T-helper 1 cell (primary cell): ENCODE measurements around the gene CEP63.

Experiments
- DNase-seq, 5 donors: peaks; one replicate each; pipeline ENCODE4 v3.0.0-alpha.2; 2012 to 2020
- total RNA-seq, 4 donors: gene quantifications; one replicate each; lab custom pipeline; 2026; lab: John Stamatoyannopoulos, UW

CEP63 gene
- 8.6 to 15.3 (median 10.0) reads per million in 4 donors for total RNA-seq

DNA sequence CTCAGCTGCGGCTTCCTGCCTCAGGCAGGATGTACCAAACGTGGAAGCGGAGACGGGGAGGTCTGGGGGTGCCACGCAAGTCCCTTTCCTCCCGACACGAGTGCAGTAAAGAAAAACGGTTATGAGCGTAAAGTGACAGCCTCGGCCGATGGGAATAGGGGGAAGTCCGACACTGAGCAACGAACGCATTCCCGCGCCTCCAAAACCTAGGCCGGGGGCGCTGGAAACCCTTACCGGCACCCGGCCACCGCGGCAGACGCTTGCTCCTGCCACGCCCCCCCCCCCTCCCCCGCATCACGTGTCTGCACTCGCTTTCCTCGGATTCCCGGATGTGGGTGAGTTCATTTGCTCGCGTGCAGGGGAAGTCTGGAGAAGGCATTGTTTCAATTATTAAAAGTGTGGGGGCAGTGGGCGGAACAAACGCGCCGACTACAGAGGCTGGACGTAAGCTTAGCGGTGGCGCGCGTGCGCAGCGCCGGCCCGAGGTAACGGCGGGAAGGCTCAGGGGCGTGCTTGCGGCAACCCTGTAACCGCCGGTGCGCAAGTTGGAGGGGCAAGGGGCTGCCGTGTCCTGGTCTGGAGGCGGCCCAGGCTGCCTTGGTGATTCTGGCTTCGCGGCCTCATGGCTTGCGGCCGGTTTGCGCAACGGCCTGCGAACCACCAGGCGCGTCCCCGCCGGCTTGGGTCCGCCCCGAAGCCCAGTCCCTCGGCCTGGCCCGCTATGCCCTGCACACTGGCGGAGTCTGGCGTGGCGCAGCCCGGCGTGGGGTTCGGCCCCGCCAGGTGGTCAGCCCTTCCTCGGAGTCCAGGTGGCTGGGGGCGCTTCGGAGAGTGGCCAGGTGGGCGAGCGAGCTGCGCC lies at the start of gene CEP63, which contains the start of gene ANAPC13:
CEP63 (plus strand) TSS at position 340 of the 859 bp plus-strand sequence. CDS start 9,264 bp downstream, outside the sequence.
ANAPC13 (minus strand) TSS at position 268 of the 859 bp plus-strand sequence. CDS start 3,081 bp downstream, outside the sequence.
- peak; percentile 86 to 98 (median 91) for DNase-seq

DNA sequence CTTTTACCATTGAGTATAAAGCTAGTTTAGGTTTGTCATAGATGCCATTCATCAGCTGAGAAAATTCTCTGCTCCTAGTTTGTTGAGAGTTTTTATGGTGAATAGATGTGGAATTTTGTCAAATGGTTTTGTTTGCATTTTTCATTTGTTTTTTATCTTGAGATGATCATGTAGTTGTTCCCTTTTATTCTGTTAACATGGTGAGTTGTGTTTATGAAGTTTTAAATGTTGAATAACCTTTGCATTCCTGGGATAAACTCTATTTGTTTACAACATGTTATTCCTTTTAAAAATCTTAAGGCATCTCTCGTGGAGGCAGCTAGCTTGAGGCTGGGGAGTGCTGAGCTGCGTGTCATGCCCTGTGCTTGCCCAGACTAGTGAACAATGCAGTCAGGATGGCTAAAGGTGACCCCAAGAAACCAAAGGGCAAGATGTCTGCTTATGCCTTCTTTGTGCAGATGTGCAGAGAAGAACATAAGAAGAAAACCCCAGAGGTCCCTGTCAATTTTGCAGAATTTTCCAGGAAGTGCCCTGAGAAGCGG lies 48.6 kb upstream of the CEP63 start:
- no peak for DNase-seq

DNA sequence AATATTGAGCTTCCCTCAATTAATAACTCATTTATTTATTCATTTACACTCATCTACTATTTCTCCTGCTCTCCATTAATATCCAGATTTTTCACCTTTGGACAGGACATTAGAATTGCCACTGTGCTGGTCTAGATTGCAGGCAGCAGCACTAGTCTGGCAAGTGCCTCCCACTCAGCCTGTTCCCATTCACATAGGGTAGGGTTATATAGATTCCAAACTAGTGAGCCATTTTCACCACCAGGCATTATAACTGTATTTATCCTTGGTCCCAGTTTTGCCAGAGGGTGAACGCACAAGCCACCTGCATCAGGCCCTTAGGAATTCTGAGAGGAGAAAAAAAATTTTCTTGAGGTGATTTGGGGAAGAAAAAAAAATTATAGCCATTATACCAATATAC lies 44.5 kb upstream of the CEP63 start:
- DNase-seq = no peak

DNA sequence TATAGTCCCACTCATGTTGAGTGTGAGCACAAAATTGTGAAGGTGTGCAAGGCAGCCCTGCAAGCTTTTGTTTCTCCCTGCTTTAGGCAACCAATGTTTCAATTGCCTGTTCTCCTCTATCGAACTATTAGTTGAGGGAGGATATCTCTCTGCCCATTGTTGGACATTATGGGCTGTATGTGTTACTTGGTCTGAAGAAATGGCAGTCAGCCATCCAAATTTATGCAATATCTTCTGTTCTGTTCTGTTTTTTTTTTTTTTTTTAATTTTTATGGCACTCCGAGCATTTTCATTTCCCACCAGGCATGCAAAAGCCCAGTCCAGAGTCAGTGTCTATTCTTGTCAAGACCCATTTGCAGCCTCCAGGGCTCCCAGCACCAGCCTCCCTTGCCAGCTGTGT lies 44.0 kb upstream of the CEP63 start:
- no peak for DNase-seq

DNA sequence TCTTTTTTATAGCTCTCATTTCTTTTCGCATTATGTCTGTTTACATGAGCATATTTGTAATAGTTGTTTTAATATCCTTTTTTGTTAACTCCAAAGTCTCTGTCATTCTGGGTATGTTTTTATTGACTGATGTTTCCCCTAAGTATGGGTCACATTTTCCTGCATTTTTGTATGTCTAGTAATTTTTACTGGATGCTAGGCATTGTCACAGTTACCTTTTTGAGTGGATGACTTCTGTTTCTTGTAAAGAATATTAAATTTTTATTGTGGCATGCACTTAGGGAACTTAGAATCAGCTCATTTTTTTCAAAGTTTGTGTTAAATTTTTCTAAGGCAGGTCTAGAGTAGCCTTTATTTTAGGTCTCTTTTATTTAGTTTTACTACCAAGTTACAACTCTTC lies 40.8 kb upstream of the CEP63 start:
- no peak for DNase-seq

DNA sequence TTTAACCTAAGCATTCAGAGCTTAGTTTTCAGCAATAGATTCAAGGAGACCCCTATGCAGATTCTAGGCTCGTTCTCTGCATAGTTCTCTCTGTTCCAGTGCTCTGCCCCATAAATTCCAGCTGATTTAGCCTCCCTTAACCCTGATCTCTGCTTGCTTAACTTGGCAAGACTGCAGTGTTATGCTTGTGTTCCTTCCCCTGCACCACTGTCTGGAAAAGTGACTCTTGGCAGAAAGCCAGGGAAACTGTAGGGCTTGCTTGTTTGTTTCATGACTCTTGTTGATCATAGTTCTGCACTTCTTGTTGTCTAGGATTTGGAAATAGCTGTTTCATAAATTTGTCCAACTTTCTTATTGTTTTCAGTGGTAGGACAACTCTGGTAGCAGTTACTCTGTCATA lies 40.2 kb upstream of the CEP63 start:
- no peak for DNase-seq

DNA sequence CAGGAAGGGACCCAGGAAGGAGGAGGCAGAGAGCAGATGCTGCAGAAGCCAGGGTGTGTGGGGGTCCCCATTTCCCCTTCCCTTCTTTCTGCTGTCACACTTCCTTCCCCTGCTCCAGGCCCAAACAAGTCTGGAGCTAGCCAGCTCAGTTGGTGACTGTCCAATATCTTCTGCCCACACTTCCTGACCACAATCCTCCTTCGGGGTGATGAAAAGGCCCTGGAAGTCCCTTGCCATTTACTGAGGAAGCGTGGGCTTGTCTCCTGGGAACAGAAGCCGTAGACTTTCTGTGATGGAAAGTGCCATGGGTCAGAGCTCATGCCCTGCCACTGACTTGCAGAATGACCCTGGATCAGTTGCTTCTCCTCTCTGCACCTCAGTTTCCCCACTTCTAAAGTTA lies 39.1 kb upstream of the CEP63 start:
- no peak for DNase-seq

DNA sequence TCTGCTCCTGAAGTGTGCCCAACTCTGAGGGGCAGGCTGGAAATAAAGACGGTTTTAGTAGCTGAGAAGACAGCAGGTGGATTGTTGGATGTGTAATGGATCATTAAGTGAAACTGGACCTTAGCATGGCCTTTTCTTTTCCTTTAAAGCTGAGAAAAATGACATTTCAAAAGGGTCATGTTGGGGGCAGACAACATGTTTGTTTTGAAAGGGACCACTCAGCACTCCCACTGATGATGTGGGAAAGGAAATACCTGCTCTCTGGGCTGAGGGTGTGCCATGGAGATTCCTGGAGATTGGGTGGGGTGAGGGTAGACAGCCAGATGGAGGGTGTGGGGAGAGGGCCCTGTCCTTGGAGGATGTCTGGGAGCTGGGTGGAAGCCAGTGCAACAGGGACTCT lies 38.5 kb upstream of the CEP63 start:
- no peak for DNase-seq

DNA sequence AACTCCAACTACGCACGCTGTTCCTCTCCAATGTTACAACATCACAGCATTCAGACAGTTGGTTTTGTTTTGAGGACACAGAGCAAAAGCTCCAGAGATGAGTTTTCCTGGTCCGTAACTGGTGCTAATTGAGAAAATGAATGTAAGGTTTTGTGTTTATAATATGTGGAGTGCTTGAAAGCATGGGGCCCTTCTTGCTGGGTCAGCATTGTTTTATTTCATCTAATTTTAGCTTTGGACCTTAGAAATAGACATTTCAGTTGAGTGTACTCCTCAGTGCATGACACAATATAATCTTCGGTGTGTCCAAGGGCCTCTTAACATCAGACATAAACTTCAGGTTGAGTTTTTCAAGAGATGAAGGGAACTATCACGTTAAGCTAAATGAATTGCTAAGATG lies 37.2 kb upstream of the CEP63 start:
- DNase-seq = no peak

DNA sequence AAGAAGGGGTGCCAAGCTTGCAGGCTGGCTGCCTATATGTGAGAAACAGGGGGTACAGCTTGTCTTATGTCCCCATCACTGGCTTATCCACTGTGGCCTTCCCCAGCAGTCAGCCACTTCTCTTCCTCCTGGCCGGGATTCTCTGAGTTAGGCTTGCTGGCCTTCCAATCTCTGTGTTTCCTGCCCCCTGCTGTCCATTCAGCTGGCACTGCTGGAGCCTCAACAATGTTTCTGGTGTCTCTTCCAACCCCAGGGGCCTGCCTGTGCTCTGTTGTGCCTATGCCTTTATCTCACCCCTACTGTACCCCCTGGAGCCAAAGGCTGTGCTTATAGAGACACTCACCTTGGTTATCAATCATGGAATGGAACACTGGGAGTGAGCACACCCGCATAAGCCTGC lies 36.6 kb upstream of the CEP63 start:
- DNase-seq = no peak

DNA sequence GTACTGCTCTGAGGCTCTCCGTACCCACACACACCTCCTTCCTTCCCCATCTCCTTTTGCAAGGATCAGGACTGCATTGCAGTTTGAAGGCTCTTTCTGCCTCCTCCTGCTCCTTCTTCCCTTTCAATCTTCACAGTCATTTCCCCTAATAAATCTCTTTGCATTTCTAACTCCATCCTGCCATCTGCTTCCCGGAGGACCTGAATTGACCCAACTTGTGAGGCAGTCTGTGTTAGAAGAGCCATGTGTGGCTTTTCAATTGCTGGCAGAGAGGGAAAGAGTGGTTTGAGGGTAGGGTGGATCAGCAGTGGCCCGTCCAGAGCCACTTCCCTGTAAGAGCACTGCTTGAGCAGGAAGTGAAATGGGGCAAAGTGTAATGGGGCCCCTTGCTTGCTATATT lies 35.9 kb upstream of the CEP63 start:
- no peak for DNase-seq

DNA sequence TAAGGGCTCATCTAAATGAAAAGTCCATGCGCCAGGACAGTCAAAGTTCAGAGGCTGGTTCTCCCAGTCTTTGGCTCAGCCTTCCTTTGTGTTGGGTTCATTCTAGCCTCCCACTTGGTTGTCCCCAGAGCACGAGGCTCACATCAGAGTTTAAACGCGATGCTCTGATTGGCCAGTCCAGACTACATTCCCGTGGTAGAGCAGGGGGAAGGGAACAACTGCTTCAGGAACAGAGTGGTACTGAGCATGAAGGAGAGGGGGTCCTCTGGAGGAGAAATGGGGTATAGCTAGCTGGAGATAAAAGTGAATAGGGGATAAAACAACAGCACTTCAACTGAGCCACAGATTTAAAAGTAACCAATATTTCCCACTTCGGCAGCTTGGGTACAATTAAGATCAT lies 32.2 kb upstream of the CEP63 start:
- no peak for DNase-seq

DNA sequence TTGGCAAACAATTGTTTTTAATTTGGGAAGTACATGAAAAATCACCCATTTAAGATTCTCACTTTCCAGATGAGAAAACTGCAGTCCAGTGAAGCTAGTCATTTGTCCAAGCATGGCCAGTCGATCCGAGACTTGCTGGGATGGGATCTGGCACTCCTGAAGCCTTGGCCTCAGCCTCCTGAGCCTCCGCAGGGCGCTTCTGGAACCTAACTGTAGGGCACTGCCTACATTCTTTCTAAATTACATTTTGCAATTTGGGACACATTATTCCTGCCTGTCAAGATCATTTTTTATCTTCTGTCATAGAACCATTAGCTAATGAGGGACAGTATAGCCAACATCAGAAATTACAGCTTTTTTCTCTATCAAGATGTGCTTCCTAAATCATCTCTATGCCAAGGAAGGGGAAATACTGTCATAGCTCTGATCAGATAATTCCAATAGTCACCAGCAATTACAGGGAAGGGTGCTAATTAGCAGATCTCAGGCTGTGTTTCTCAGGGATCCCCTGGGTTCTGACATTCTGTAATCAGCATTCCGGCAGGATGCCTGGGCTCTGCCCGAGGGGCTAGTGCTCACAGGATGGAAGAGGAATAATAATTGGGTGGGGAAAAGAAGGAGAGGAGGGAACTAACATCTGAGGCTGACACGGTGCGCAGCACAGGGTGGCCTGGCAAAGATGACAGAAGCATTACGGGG lies 28.3 kb upstream of the CEP63 start:
- DNase-seq = no peak

DNA sequence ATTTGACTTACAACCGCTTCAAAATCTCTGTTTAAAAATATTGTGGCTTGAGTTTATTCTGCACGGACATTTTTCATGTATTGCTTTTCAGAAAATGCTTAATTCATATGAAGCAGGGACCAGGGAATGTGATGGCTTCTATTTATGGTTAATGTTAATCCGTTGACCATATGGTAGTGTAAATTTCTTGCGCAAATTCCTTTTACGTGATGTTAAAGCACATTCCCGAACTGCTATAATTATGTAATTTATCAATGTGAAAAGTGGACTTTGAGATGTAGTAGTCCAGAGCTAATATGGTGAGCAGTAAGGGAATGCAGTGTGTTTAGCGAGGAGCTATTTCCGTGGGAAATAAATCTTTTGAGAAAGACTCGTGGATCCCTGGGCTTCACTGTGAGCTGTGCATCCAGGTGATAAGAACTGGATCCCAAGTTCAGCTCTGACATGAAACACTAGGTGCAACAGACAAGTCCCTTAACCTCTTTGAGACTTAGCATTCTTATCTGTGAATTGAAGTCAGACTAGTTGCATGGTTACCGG lies 27.4 kb upstream of the CEP63 start:
- no peak for DNase-seq

DNA sequence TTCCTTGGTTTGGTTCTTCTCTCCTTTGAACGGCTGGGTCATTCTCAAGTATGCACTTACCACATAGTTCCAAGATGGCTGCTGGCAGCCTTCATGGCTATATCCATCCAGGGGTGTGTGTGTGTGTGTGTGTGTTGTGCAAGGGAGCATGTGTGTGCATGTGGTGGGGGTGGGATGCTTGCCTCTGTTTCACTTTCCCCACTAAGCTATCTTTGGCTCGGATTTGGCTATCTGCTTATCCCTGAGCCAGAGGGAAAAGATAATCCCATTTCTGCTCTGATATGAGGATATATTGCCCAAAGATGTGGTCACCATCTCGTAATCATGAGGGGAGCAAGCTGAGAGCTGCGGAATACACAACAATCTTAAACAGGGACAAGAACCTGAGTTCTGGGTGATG lies 26.3 kb upstream of the CEP63 start:
- no peak for DNase-seq

DNA sequence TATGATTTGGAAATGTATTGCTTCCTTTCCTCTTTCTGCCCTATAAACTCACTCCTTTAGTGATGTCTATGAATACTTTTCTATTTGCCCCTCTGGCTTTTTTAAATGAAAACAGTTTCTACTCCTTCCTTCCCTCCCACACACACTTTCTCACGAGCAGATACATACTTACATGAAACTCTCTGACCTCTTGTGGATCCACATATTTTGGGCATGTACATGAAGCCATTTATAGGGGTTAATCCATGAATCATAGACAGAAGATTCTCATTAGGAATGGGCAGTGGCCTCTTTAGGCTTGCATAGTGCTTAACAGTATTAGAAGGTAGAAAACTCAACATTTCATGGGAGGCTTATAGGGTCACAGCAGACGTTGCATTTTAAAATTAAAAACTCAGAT lies 24.9 kb upstream of the CEP63 start:
- DNase-seq = no peak

DNA sequence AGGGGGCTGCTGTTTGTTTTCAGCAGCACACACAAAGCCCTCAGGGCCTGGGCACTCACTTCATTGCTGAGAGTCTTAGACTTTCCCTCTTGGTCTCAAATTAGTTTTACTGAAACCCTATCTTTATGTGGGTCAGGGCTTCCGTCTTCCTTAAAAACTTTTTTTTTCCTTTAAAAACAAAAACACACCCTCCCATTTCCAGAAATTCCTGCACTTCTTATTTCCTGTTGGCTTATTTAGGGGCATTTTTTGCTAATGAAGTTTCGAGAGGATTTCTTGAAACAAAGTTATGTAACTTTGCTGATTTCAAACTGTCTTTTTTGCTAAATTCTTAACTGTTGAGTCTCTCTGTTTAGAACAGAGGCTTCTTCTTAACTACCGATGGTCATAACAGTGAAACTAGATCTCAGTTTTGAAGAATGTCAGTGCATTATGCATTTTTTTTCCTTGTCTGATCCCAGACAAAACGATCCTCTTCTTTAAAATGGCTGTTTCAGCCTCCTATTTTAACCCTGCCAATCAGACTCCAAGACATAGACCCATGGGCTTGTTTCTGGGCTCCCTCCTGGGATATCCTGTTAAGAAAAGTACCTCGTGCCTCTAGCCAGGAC lies 23.4 kb upstream of the CEP63 start:
- no peak for DNase-seq

DNA sequence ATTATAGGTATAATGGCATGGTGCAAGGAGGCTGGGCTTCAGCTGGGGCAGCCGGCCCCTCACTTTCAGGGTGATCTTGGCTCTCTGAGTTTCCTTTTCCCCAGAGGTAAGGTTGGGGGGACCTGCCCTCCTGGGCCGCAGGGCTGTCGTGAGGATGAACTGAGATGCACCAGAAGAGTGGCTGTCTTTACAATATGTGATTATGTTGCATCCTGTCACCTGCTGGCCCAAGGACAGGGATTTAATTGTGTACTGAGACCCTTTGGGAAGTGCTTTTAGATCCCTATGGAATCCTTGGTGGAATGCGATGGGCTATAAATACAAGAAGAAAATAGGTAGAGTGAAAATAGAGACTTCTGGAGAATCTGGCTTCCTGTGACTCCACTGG lies 22.2 kb upstream of the CEP63 start:
- DNase-seq = no peak

DNA sequence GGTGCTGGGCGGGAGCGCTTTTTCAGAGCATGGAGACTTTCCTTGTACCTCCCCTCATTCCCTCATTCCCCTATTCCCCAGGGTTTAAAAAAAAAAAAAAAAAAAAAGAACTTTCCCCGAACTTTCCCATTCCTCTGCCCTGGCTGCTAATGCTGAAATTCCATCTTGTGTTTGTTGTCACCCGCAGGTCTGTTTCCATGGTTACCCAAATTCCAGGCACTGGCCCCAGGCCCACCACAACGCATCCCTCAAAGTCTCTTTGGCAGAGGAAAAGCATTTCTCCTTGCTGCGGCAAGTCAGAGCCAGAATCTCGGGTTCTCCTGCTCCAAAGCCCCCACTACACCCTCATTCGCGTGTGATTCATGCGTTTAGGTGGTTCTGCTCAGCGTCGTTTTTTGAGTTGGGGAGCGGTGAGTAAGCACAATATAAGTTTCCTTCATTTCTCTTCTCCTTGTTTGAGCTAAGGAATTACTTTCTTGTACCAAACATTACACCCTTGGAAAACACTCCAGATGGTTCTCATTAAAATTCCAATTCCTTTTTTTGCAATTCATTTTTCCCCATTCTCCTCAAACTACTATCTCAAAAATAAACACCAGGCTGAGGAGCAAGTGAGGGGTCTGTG lies 21.7 kb upstream of the CEP63 start:
- DNase-seq = no peak

DNA sequence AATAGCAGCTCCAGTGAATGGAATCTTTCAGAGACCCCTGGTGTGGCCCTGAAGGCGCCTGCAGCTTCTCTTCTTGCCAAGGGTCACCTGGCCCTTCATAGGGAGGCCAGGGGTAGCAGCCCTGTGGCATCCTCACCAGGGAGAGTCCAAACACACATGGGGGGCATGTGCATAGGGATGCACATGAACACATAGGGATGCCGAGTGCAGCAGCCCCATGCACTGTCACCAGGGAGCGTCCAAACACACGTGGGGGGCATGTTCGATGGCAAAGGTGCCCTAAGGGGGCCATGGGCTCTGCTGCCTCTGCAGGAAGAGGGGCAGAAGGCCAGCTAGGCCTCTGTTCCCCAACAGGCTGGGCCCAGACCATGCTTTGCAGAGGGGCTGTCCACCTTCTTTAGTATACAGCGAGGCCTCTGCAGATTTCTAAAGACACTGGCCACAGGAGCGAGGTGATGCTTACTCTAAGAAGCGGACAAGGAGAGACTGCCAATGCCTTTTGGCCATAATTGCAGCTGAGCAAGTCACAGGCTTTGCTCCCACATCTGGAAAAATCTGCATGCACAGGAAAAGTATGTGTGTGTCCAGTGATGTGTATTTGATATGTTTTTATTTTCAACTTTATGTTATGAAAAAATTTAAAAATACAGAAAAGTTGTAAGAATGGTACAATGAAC lies 21.0 kb upstream of the CEP63 start:
- no peak for DNase-seq

DNA sequence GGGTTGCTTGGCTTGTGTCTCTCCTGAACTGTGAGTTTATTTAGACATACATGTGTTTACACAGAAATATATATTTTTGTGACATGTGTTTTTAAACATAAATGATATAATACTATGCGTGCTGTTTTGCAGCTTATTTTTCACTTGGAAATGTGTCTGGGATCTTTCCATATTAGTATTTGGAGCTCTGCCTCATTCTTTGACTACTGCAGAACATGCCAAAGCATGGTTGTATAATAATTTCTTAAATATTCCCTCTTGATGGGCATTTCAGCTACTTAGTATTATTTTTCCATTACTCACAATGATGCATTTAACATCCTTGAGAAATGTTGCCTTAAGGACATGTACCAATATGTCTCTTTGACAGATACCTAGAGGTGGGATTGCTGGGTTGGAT lies 19.5 kb upstream of the CEP63 start:
- no peak for DNase-seq

DNA sequence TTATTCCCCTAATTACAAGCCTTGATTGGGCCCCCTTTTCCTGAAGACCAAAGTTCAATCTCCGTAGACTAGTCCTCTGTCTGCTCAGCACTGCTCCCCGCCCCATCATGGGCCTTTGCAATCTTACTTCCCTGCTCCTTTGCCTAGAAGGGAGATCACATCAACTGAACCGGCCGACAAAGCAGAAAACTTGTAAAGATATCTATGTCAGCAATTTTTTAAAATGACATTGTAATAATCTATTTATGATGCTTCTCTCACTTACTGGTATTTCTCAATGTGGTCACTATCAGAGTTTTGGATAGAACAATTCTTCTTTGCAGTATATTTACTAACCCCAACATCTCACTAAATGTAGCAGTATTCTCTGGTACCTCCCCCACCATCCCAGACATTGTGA lies 17.3 kb upstream of the CEP63 start:
- DNase-seq = no peak
